ENCODE data around the gene SUPT5H.

GRCh38 chr19:39417463-39418181, 27.8 kb upstream of the SUPT5H start:
- no peak for TF ChIP-seq POLR2A (IDR thresholded peaks at IDR 0.05)
- TF ChIP-seq CTCF (IDR thresholded peaks at IDR 0.05) = no peak
